GM19455 (cell line): ENCODE data around the gene CPA4.
"Not testable (repeated sequence)": the region's sequence is repeated elsewhere in the genome, so short reads cannot be mapped to it uniquely, and the experiment has no call there.

ENCODE experiments used
- ATAC-seq: cut with Tn5 transposase; IDR thresholded peaks from one replicate; pipeline ENCODE4 v1.9.1; 2021; ENCODE audit not compliant: unreplicated experiment

The CPA4 gene

DNA sequence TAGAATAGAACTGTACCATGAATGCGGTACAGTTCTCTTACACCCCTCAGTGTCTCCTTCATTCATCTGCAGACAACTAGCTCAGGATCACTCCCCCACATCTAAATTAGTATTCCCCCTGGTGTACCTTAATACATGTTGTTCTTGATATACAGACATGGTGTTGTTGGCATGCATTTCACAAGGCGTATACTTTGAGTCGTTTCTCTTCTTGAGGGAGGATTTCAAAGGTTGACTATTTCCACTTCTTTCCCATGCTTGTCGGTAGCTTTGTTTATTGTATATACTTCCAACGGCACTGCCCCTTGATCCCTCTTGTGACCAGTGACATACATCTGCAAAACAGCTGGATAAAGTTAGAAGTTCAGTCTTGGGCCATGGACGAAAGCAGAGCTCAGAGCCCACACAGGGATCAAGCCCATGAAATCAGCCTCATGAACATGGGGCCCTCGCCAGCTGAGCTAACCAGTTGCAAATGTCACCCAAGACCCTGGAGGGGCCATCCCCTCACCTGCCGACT is 8.6 kb downstream of the CPA4 start:
- ATAC-seq: no peak

GRCh38 chr7:130302649-130303048 is 9.7 kb downstream of the CPA4 start:
- ATAC-seq: no peak

DNA sequence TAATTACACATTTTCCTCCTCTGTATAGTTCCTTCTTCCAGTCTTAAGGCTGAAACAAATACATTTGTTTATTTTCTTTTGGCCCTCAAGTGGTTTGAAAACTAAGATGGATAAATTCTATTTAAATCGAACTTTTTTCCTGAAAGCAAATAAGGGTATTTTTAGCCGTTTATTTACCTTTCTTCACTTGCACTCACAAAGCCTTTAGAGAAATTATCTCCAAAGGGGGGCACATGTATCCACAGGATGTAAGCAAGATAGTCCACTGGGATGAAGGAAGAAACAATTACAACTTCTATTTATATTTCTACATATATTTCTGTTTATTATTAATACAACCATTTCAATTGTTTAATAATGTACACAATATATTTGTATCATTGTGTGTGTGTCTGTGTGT is 10.2 kb downstream of the CPA4 start:
- no peak for ATAC-seq

GRCh38 chr7:130303551-130303950 is 10.6 kb downstream of the CPA4 start:
- ATAC-seq: no peak

GRCh38 chr7:130303982-130304381 is 11.0 kb downstream of the CPA4 start:
- no peak for ATAC-seq

GRCh38 chr7:130304878-130305277 is 11.9 kb downstream of the CPA4 start:
- ATAC-seq: no peak

GRCh38 chr7:130305433-130306042 is 12.6 kb downstream of the CPA4 start:
- ATAC-seq: no peak

DNA sequence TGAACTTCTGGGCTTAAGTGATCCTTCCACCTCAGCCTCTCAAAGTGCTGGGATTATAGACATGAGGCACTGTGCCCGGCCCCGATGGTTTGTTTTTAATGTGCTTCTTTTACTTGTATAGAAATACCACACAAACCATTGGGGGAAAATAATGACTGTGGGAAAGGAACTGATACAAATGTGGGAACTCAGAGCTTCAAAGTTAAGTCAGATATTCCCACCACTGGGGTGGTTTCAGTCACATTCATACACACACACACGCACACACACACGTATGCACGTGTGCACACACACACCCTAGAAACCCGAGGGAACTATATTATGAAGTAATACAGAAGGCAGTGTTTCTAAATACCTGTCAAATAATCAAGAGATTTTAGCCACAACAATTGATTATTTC is 17.0 kb downstream of the CPA4 start:
- ATAC-seq: no peak

GRCh38 chr7:130314305-130314704 is 21.3 kb downstream of the CPA4 start:
- no peak for ATAC-seq

- ATAC-seq: no peak
Measured at GRCh38 chr7:130319541-130319940, 26.6 kb downstream of the CPA4 start.

- ATAC-seq: not testable (repeated sequence)
Measured at GRCh38 chr7:130321542-130322229, 28.7 kb downstream of the CPA4 start.

DNA sequence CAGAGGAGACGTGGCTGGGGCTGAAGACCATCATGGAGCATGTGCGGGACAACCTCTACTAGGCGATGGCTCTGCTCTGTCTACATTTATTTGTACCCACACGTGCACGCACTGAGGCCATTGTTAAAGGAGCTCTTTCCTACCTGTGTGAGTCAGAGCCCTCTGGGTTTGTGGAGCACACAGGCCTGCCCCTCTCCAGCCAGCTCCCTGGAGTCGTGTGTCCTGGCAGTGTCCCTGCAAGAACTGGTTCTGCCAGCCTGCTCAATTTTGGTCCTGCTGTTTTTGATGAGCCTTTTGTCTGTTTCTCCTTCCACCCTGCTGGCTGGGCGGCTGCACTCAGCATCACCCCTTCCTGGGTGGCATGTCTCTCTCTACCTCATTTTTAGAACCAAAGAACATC is 29.7 kb downstream of the CPA4 start:
- no peak for ATAC-seq

- ATAC-seq: no peak
Measured at GRCh38 chr7:130324306-130324943, 31.5 kb downstream of the CPA4 start.

- ATAC-seq: no peak
Measured at GRCh38 chr7:130329681-130330080, 36.7 kb downstream of the CPA4 start.

- ATAC-seq: no peak
Measured at GRCh38 chr7:130332259-130333053, 39.5 kb downstream of the CPA4 start.

GRCh38 chr7:130333832-130334231 is 40.9 kb downstream of the CPA4 start:
- no peak for ATAC-seq

DNA sequence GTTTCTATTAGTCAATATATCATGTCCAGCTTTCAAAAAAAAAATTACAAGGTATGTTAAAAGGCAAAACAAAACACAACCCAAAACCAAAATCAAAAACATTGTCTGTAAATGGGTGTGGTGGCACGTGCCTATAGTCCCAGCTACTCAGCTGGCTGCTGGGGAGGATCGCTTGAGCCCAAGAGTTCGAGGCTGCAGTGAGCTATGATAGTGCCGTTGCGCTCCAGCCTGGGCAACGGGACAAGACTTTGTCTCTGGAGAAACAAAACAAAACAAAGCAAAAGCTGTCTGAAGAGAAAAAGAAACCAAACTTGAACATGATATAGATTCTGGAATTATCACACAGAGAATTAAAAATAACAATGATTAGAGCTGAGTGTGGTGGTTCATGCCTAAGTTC is 41.3 kb downstream of the CPA4 start:
- ATAC-seq: no peak

DNA sequence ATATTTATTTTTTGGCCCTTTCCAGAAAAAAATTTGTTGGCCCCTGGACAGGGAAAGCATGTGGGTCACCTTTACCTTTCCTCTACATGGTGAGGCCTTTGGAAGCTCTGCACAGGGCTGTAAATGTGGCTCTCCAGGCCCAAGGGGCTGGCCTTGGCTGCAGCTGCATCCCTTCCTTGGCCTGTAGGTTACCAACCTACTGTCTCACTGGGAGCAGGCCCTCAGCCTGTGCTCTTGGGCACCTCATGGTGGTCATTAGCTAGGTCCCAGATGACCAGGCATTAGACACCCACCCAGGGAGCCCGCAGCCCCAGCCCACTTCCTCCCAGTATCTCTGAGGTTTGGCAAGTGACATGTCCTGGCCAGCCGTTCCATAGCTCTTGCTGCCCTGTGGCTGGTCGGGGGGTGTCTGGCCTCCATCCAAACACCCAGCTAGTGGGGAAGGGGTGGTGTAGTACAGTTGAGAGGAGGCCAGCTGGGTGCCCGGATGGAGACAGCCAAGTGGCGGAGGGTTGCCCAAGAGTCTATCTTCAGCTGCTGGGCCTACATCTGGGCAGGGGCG is 44.5 kb downstream of the CPA4 start:
- ATAC-seq: no peak

- ATAC-seq: no peak
Measured at GRCh38 chr7:130338233-130338632, 45.3 kb downstream of the CPA4 start.

DNA sequence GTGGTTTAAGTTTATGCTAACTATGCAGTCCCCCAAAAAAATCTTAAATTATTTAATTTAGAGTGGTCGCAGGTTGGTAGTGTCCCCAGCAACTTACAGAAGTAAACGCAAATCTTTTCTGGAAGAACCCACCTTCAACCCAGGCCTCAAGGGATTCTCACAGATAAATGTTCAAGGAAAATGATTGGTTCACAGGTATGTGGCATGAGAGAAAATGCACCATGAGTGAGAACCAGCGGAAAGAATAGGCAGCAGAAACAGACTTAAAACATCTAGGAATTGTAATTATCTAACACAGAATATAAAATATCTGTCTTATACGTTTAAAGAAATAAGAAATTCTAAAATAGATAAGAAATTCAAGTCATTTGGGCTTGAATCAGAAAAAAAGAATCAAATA is 48.9 kb downstream of the CPA4 start:
- no peak for ATAC-seq
